Heart left ventricle (tissue), 13 donors: ENCODE results near the gene RAB24.

ENCODE experiments used
- POLR2A ChIP-seq, 2 donors: fragments of 450-650 bp; IDR thresholded peaks; one replicate each; pipeline ENCODE4 v1.6.1; 2017; ENCODE audit warnings: antibody characterized with exemption in 2 of 2, mild to moderate bottlenecking in 2 of 2, moderate library complexity in 2 of 2
- TF ChIP-seq, protein P1 (sequence below), 12 donors: fragments of 200-600 bp; sonication (generic) in 4 of 12; IDR thresholded peaks; one replicate each; pipeline versions ENCODE4 v1.5.0 to v1.8.0; 2018 to 2022; ENCODE audit warnings: antibody characterized with exemption in 12 of 12, mild to moderate bottlenecking in 5 of 12
- donor health status: ischemic (EF 13 %, LVEDD 7.1; RV severe dilation, severe dysfunction).
- donor health status: DM: no; HTN: yes; CAD: no.
- donor health status: DM: no; HTN: no; CAD: no.
- donor health status: ischemic (EF 25% LVEDD 6.9; RV normal size, moderate dysfunction).
- donor health status: ischemic (EF 25% LVEDD 5.7; RV mildly dilated, moderate dysfunction).
- donor health status: ischemic (EF 35%, LVEDD 5.7; RV mildly dilated, moderate dysfunction).
- donor health status: nonischemic (EF 11% LVEDD 7.7; RV severe dilation, severe dysfunction).
- donor health status: DM: yes; HTN: yes; CAD: no.
- donor health status: PGD.
- donor health status: ischemic (EF 29% LVEDD 5.4; RV normal size, mild dysfunction).
- donor health status: nonischemic (EF 23%, LVEDD 6.1; RV moderate dilation, normal function).

DNA sequence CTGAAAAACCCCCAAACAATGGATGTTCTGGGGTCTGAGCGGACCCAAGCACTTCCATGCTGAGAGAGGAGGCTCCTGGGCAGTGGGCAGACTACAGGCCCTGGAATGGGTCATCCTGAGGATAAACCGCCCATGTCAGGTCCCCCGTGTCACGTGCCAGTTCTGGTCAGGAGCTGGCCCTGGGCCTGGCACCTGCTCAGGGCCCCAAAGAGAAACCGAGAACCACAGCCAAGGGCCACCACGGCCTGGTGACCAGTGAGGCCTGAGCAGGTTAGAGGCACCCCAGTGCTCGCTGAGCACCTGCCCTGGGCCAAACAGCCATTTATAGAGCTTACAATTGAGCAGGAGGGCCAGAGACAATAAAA is 32.2 kb upstream of the RAB24 start:
- TF ChIP-seq POLR2A (IDR thresholded peaks at IDR 0.05), result no peak
- TF ChIP-seq, protein P1, sequence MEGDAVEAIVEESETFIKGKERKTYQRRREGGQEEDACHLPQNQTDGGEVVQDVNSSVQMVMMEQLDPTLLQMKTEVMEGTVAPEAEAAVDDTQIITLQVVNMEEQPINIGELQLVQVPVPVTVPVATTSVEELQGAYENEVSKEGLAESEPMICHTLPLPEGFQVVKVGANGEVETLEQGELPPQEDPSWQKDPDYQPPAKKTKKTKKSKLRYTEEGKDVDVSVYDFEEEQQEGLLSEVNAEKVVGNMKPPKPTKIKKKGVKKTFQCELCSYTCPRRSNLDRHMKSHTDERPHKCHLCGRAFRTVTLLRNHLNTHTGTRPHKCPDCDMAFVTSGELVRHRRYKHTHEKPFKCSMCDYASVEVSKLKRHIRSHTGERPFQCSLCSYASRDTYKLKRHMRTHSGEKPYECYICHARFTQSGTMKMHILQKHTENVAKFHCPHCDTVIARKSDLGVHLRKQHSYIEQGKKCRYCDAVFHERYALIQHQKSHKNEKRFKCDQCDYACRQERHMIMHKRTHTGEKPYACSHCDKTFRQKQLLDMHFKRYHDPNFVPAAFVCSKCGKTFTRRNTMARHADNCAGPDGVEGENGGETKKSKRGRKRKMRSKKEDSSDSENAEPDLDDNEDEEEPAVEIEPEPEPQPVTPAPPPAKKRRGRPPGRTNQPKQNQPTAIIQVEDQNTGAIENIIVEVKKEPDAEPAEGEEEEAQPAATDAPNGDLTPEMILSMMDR (IDR thresholded peaks at IDR 0.05), result no peak
